GM12864 (cell line): Measurements from ENCODE around the gene GLUD2.
"Not testable (repeated sequence)": the region's sequence is repeated elsewhere in the genome, so short reads cannot be mapped to it uniquely, and the experiment has no call there.

ENCODE experiments used
- DNase-seq: peaks from one replicate; pipeline ENCODE4 v3.0.0-alpha.2; 2011; ENCODE audit warnings: low read depth
- H3K4me3 ChIP-seq: 2 replicates; pipeline ENCODE4 v1.5.1; 2011; ENCODE audit warnings: mild to moderate bottlenecking, low read depth, low read length, control low read depth
- TF ChIP-seq, protein P1 (sequence below): IDR thresholded peaks from 2 replicates; pipeline ENCODE4 v1.5.1; 2011; ENCODE audit warnings: low read depth, mild to moderate bottlenecking, moderate library complexity, low read length, control low read depth, inconsistent platforms; ENCODE audit errors: missing control alignments

The GLUD2 gene

DNA sequence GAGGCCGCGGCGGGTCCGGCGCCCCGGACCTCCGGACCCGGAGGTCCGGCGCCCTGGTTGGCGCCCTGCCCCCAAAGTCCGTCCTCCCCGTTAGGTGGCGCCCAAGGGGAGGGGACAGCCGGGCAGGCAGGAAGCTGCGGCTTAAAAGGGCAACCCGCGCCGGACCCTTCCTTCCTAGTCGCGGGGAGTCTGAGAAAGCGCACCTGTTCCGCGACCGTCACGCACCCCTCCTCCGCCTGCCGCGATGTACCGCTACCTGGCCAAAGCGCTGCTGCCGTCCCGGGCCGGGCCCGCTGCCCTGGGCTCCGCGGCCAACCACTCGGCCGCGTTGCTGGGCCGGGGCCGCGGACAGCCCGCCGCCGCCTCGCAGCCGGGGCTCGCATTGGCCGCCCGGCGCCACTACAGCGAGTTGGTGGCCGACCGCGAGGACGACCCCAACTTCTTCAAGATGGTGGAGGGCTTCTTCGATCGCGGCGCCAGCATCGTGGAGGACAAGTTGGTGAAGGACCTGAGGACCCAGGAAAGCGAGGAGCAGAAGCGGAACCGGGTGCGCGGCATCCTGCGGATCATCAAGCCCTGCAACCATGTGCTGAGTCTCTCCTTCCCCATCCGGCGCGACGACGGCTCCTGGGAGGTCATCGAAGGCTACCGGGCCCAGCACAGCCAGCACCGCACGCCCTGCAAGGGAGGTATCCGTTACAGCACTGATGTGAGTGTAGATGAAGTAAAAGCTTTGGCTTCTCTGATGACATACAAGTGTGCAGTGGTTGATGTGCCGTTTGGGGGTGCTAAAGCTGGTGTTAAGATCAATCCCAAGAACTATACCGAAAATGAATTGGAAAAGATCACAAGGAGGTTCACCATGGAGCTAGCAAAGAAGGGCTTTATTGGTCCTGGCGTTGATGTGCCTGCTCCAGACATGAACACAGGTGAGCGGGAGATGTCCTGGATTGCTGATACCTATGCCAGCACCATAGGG is at the start of gene GLUD2:
Gene GLUD2, plus strand, starts transcription at position 170 of the 979 bp plus-strand sequence. Its CDS starts 75 bp downstream, at position 245.
- H3K4me3 ChIP-seq, DNase-seq: not testable (repeated sequence)

DNA sequence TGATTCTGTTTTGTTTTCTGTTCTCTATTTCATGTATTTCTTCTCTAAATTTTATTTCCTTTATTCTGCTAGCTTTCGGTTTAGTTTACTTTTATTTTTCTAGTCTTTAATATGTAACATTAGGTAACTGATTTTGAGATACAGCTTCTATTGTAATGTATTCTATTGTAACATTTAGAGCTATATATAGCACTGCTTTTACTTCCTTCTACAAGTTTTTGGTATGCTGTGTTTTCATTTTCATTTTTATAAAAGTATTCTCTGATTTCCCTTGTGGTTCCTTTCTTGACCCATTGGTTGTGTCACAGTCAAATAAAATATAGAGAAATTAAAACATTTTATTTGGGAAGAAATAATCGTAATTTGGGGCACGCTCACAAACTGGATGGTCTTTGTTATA is 48.0 kb upstream of the GLUD2 start:
- TF ChIP-seq, protein P1, sequence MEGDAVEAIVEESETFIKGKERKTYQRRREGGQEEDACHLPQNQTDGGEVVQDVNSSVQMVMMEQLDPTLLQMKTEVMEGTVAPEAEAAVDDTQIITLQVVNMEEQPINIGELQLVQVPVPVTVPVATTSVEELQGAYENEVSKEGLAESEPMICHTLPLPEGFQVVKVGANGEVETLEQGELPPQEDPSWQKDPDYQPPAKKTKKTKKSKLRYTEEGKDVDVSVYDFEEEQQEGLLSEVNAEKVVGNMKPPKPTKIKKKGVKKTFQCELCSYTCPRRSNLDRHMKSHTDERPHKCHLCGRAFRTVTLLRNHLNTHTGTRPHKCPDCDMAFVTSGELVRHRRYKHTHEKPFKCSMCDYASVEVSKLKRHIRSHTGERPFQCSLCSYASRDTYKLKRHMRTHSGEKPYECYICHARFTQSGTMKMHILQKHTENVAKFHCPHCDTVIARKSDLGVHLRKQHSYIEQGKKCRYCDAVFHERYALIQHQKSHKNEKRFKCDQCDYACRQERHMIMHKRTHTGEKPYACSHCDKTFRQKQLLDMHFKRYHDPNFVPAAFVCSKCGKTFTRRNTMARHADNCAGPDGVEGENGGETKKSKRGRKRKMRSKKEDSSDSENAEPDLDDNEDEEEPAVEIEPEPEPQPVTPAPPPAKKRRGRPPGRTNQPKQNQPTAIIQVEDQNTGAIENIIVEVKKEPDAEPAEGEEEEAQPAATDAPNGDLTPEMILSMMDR, result no peak
- no peak for DNase-seq
- H3K4me3 ChIP-seq, result no peak overlapping the region

DNA sequence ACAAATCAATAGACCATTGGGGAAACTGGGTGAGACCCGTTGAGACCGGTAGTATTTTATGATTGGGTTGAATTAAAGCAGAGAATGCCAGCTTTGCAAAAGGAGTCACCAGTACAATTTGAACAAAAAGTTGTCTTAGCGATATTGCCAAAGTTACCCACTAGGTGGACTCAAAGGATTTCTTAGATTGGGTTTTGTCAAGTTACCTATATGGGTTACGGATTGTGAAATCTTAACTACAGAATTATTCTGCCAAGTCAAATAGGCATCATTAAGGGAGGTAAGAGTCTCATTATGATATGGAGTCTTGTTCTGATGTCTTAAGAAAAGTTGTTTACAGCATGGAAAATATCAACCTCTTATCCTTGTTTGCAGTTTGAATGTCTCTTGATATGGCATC is 46.8 kb upstream of the GLUD2 start:
- TF ChIP-seq, protein P1, result peak; percentile 39
- H3K4me3 ChIP-seq, result no peak overlapping the region
- peak; percentile 7 for DNase-seq

DNA sequence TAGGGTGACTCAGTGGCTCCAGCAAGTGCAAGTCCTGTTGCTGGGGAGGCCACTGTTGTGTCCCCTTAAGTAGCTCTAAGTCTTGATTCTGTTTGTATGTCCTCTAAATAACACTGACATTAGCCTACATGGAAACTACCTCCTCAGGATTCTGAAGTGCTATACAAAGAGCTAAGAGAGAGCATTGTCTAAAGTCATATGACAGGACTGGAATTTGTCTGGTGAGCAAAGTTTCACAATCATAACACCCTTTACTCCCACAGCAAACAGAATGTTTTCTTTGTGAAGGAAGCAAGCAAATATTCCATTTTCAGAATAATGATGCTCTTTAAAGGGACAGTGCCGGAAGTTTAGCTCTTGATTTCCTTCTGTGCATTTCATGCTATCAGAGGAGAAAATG is 38.5 kb upstream of the GLUD2 start:
- TF ChIP-seq, protein P1, result no peak
- H3K4me3 ChIP-seq, result no peak overlapping the region
- DNase-seq, result no peak

DNA sequence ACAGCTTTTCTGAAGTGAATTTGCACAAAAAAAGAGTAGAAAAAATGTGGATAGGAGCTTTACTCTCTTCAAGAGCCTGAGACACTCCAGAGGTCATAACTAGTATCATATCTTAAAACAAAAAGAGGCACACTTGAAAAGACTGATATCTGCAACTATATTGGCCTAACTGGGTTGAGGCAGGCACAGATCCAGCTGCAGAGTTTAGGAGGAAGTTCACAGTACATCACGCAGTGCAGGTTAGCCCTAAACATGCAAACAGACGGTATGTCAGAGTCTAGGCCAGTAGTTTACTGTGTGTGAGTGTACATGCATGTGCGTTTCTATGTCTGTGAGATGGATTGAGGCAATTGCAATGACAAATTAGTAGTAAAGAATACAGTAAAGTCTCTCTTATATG is 37.6 kb upstream of the GLUD2 start:
- TF ChIP-seq, protein P1, result no peak
- no peak for DNase-seq

DNA sequence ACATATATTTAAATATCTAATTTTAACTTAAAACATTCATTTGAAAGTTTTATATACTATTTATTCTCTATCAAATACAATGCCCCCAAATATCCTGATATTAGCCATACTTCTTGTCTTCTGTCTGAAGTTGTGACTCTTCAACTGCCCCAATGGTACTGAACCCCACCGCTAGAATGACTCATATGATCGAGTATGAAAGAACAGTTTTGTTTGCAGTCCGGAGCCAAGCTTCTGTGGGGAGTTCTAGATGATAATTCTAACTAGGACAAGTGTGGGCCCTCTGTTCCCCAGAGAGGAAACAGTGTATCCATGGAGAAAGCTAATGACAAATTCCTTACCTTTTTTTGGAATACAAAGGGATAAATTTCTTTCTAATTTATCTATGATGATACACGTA is 37.2 kb upstream of the GLUD2 start:
- H3K4me3 ChIP-seq, result no peak overlapping the region
- DNase-seq, result no peak
- TF ChIP-seq, protein P1, result no peak

More for the DNA sequence above, 37.6 kb upstream of the GLUD2 start:
- no peak overlapping the region for H3K4me3 ChIP-seq

DNA sequence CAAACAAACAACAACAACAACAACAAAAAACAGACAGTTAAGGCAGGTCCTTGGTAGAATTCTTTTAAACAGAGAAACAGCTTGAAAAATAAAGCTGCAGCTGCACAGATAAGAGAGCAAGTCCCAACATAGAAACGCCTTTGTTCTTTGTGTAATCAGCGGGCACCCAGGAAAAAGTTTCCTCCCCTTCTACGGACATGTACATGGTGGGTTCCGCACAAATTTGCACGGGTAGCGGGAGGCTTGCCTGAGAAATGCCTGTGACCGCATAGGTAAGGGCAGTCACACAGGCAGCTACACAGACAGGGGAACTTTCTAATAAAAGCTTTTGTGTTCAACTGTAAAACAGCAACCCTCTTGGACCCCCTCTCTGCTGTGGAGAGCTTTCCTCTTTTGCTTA is 36.2 kb upstream of the GLUD2 start:
- TF ChIP-seq, protein P1, result no peak
- DNase-seq, result no peak
- H3K4me3 ChIP-seq, result no peak overlapping the region
